A549 (cell line): ENCODE results near the gene KRTAP4-2. TPM values are rescaled to one million over a fixed set of nuclear protein-coding genes. Genes with fewer than 3 reads are reported as not detected.

Experiments
- ATAC-seq, 2 experiments: fragments of 200-7000 bp in 1 of 2; fragments of >200 bp in 1 of 2; cut with Nextera tagmentation in 1 of 2; cut with Tn5 transposase in 1 of 2; 3 replicates each; pipeline versions ENCODE4 v1.8.0 to v1.9.1; 2018 to 2020; ENCODE audit warnings: mild to moderate bottlenecking in 1 of 2, moderate library complexity in 1 of 2
- CTCF ChIA-PET: fragments of 300-600 bp; sonication (Branson Sonifier 250); formaldehyde crosslinking; extraction: SDS; loops from one replicate; lab custom pipeline; 2021; ENCODE audit warnings: antibody characterized with exemption, inconsistent platforms; lab: Yijun Ruan, JAX
- POLR2A ChIA-PET: fragments of 350-600 bp; formaldehyde crosslinking; extraction: SDS; loops from one replicate; lab custom pipeline; 2021; ENCODE audit warnings: antibody characterized with exemption, inconsistent platforms; lab: Yijun Ruan, JAX
- DNase-seq, 2 experiments: peaks; one replicate each; pipeline versions ENCODE4 v3.0.0 to v3.0.0-alpha.2; 2011 to 2016; ENCODE audit warnings: low read depth in 1 of 2, low spot score in 1 of 2
- FAIRE-seq: peaks from 2 replicates; lab custom pipeline; 2011; peaks lifted over from hg19 to GRCh38; lab: Jason Lieb, UNC
- H3K27ac ChIP-seq, 2 experiments: fragments of >200 bp; sonication (Bioruptor Twin); formaldehyde crosslinking; 3 replicates each; pipeline ENCODE4 v1.5.1; 2016 to 2017
- H3K4me1 ChIP-seq: fragments of >200 bp; sonication (Bioruptor Twin); formaldehyde crosslinking; 3 replicates; pipeline ENCODE4 v1.6.1; 2016
- H3K4me2 ChIP-seq: fragments of >200 bp; sonication (Bioruptor Twin); formaldehyde crosslinking; 3 replicates; pipeline ENCODE4 v1.6.1; 2016
- H3K4me3 ChIP-seq: fragments of >200 bp; sonication (Bioruptor Twin); formaldehyde crosslinking; 3 replicates; pipeline ENCODE4 v1.5.1; 2016
- H3K9me3 ChIP-seq: fragments of >200 bp; sonication (Bioruptor Twin); formaldehyde crosslinking; 3 replicates; pipeline ENCODE4 v1.6.1; 2016
- BHLHE40 ChIP-seq: IDR thresholded peaks from 2 replicates; pipeline ENCODE4 v1.6.1; 2012; ENCODE audit warnings: low read depth, low read length, inconsistent platforms
- CBX8 ChIP-seq: fragments of 200-600 bp; sonication (generic); IDR thresholded peaks from 2 replicates; pipeline ENCODE4 v1.6.1; 2016
- CEBPB ChIP-seq, 2 experiments: fragments of >200 bp in 1 of 2; sonication (Bioruptor Twin) in 1 of 2; formaldehyde crosslinking in 1 of 2; IDR thresholded peaks; 2 replicates each; pipeline ENCODE4 v1.6.1; 2012 to 2016
- E2F6 ChIP-seq: IDR thresholded peaks from 2 replicates; pipeline ENCODE4 v1.6.1; 2012; ENCODE audit warnings: low read depth, borderline replicate concordance
- EHMT2 ChIP-seq: fragments of 200-600 bp; sonication (generic); IDR thresholded peaks from 2 replicates; pipeline ENCODE4 v1.6.1; 2016; ENCODE audit warnings: antibody characterized with exemption, low read depth, mild to moderate bottlenecking, moderate library complexity
- ELK1 ChIP-seq: fragments of 150-350 bp; IDR thresholded peaks from 2 replicates; pipeline ENCODE4 v1.6.1; 2014; ENCODE audit warnings: low read depth, mild to moderate bottlenecking, low read length
- ESRRA ChIP-seq: fragments of 150-350 bp; IDR thresholded peaks from 2 replicates; pipeline ENCODE4 v1.6.1; 2014; ENCODE audit warnings: mild to moderate bottlenecking, low read length, borderline replicate concordance
- FOSB ChIP-seq: fragments of 250-450 bp; sonication (Bioruptor Pico); IDR thresholded peaks from 2 replicates; pipeline ENCODE4 v1.5.0; 2020; ENCODE audit warnings: mild to moderate bottlenecking, moderate library complexity
- FOSL2 ChIP-seq, 2 experiments: fragments of 450-650 bp in 1 of 2; fragments of >200 bp in 1 of 2; sonication (Bioruptor Twin) in 1 of 2; formaldehyde crosslinking; IDR thresholded peaks; 2 replicates each; pipeline versions ENCODE4 v1.5.0 to v1.6.1; 2016 to 2020; ENCODE audit warnings: mild to moderate bottlenecking in 1 of 2, moderate library complexity in 1 of 2
- FOXS1 ChIP-seq: fragments of 250-450 bp; sonication (Bioruptor Pico); IDR thresholded peaks from 2 replicates; pipeline ENCODE4 v1.5.0; 2020; ENCODE audit warnings: mild to moderate bottlenecking, moderate library complexity
- HEYL ChIP-seq: fragments of 250-450 bp; sonication (Bioruptor Pico); IDR thresholded peaks from 2 replicates; pipeline ENCODE4 v1.8.0; 2021; ENCODE audit warnings: mild to moderate bottlenecking, moderate library complexity
- HMGXB4 ChIP-seq: fragments of 250-450 bp; sonication (Bioruptor Pico); IDR thresholded peaks from 2 replicates; pipeline ENCODE4 v1.5.0; 2021; ENCODE audit warnings: mild to moderate bottlenecking, moderate library complexity, borderline replicate concordance
- HOXA7 ChIP-seq: fragments of 250-450 bp; sonication (Bioruptor Pico); IDR thresholded peaks from 2 replicates; pipeline ENCODE4 v1.5.0; 2020; ENCODE audit warnings: mild to moderate bottlenecking, moderate library complexity
- HOXB13 ChIP-seq: fragments of 250-450 bp; sonication (Bioruptor Pico); IDR thresholded peaks from 2 replicates; pipeline ENCODE4 v1.5.0; 2020; ENCODE audit warnings: low read depth, mild to moderate bottlenecking, moderate library complexity
- JUNB ChIP-seq: fragments of >200 bp; sonication (Bioruptor Twin); formaldehyde crosslinking; IDR thresholded peaks from 2 replicates; pipeline ENCODE4 v1.6.1; 2016
- KDM1A ChIP-seq: fragments of 200-600 bp; sonication (generic); IDR thresholded peaks from 2 replicates; pipeline ENCODE4 v1.6.1; 2016; ENCODE audit warnings: low read depth, mild to moderate bottlenecking
- KDM5A ChIP-seq: fragments of 200-600 bp; sonication (generic); IDR thresholded peaks from 2 replicates; pipeline ENCODE4 v1.6.1; 2016; ENCODE audit warnings: antibody characterized with exemption, mild to moderate bottlenecking
- MAX ChIP-seq: IDR thresholded peaks from 2 replicates; pipeline ENCODE4 v1.6.1; 2012
- MYC ChIP-seq: IDR thresholded peaks from 2 replicates; pipeline ENCODE4 v1.6.1; 2012; ENCODE audit warnings: mild to moderate bottlenecking, inconsistent platforms, low read length, improper control_type of control experiment, borderline replicate concordance
- NPAS2 ChIP-seq: fragments of 250-450 bp; sonication (Bioruptor Pico); IDR thresholded peaks from 2 replicates; pipeline ENCODE4 v1.8.0; 2022; ENCODE audit warnings: mild to moderate bottlenecking, moderate library complexity, borderline replicate concordance
- NR3C1 ChIP-seq: fragments of >200 bp; sonication (Bioruptor Twin); formaldehyde crosslinking; IDR thresholded peaks from 3 replicates; pipeline ENCODE4 v1.6.1; 2017
- POLR2A ChIP-seq: IDR thresholded peaks from 2 replicates; pipeline ENCODE4 v1.6.1; 2012; ENCODE audit warnings: mild to moderate bottlenecking, low read length
- RAD21 ChIP-seq, 2 experiments: fragments of >200 bp in 1 of 2; sonication (Bioruptor Twin) in 1 of 2; formaldehyde crosslinking in 1 of 2; IDR thresholded peaks in 1 of 2; conservative IDR thresholded peaks in 1 of 2; 2 replicates in 1 of 2; 3 replicates in 1 of 2; pipeline ENCODE4 v1.6.1; 2012 to 2018; ENCODE audit warnings: inconsistent platforms in 1 of 2
- RARB ChIP-seq: fragments of 250-450 bp; sonication (Bioruptor Pico); IDR thresholded peaks from 2 replicates; pipeline ENCODE4 v1.8.0; 2021; ENCODE audit warnings: mild to moderate bottlenecking, moderate library complexity
- RCOR1 ChIP-seq: fragments of 150-350 bp; IDR thresholded peaks from 2 replicates; pipeline ENCODE4 v1.6.1; 2014; ENCODE audit warnings: antibody characterized with exemption, low read length, low read depth
- TFCP2L1 ChIP-seq: fragments of 250-450 bp; sonication (Bioruptor Pico); IDR thresholded peaks from 2 replicates; pipeline ENCODE4 v1.5.0; 2021; ENCODE audit warnings: mild to moderate bottlenecking
- TP53 ChIP-seq: fragments of 250-450 bp; sonication (Bioruptor Pico); IDR thresholded peaks from 2 replicates; pipeline ENCODE4 v1.5.0; 2021; ENCODE audit warnings: mild to moderate bottlenecking, moderate library complexity
- ZNF302 ChIP-seq: fragments of 250-450 bp; sonication (Bioruptor Pico); IDR thresholded peaks from 2 replicates; pipeline ENCODE4 v1.9.0; 2021; ENCODE audit warnings: inconsistent platforms, mild to moderate bottlenecking, moderate library complexity
- ZSCAN20 ChIP-seq: fragments of 250-450 bp; sonication (Bioruptor Pico); IDR thresholded peaks from 2 replicates; pipeline ENCODE4 v1.8.0; 2022; ENCODE audit warnings: mild to moderate bottlenecking, moderate library complexity
- WGBS: methylation state at CpG from one replicate; pipeline ENCODE4 v1.1.6; 2017; ENCODE audit errors: missing lambda C conversion rate; 5-methylcytosine and 5-hydroxymethylcytosine counted together
- polyA plus RNA-seq, 4 experiments: library from polyadenylated mRNA; depleted of rRNA in 3 of 4; stranded (reverse); fragments of >200 nt; fragmentation: RNase III in 1 of 4; extraction: RNeasy Plus Mini Kit Qiagen cat#74134 plus additional on column Dnase treatment in 1 of 4; gene quantifications; 2 replicates in 3 of 4; 3 replicates in 1 of 4; pipeline ENCODE4 v1.2.3, GENCODE V29; 2011 to 2017

KRTAP4-2 gene
- polyA plus RNA-seq, 2 of the 4 experiments (the other 2 are of a cell fraction) = not detected

- Histone ChIP-seq H3K9me3 (no peaks in the 10 kb centered on the region), H3K4me3 (no peak overlapping the region), H3K27ac (no peak overlapping the region), H3K4me2 (no peak overlapping the region), H3K4me1 (no peaks in the 10 kb centered on the region)
- TF ChIP-seq ZNF302 (CRISPR knock-in tag) = no peak
- no peak for TF ChIP-seq JUNB
- no peak for TF ChIP-seq FOXS1
- ATAC-seq = no peak
- WGBS = 87% methylated on average over 2 of the region's 2 CpGs
- no peak for FAIRE-seq
- ChIA-PET CTCF (interaction anchor here (1.1 kb wide), 1 partner anchor 462 kb away, joined by 3 read pairs; no protein-coding TSS in a partner anchor), POLR2A (no interaction called here)
- DNase-seq = no peak
Measured at GRCh38 chr17:41186872-41187271, 8.9 kb upstream of the KRTAP4-2 start.

GRCh38 chr17:41185001-41185400 is 7.0 kb upstream of the KRTAP4-2 start:
- Histone ChIP-seq H3K4me1 (no peaks in the 10 kb centered on the region), H3K4me3 (no peak overlapping the region), H3K27ac (no peak overlapping the region), H3K9me3 (no peaks in the 10 kb centered on the region), H3K4me2 (no peak overlapping the region)
- ChIA-PET POLR2A (no interaction called here), CTCF (interaction anchor here (0.6 to 1.2 kb wide), 2 partner anchors 10 to 328 kb away, joined by 3 read pairs; no protein-coding TSS in a partner anchor)
- no peak for ATAC-seq
- peak; percentile 78 for FAIRE-seq
- TF ChIP-seq EHMT2 (no peak), CEBPB (IDR thresholded peaks at IDR 0.05) (no peak), KDM1A (no peak), RARB (no peak), E2F6 (no peak), FOXS1 (no peak), BHLHE40 (no peak), HEYL (CRISPR knock-in tag) (no peak), NR3C1 (no peak), HOXB13 (no peak), HOXA7 (CRISPR knock-in tag) (no peak), NPAS2 (CRISPR knock-in tag) (no peak), MAX (no peak), TP53 (CRISPR knock-in tag) (no peak), RCOR1 (no peak), MYC (no peak), HMGXB4 (no peak), CBX8 (no peak), ELK1 (no peak)
- no peak for DNase-seq
- 2% methylated on average over 1 of the region's 1 CpG for WGBS

GRCh38 chr17:41184480-41184961 is 6.5 kb upstream of the KRTAP4-2 start, which contains the start of gene KRTAP4-1:
Gene KRTAP4-1 (minus strand): TSS chr17:41184911. CDS start chr17:41184854, 57 bp downstream.
- TF ChIP-seq KDM5A (no peak), BHLHE40 (no peak), ZSCAN20 (CRISPR knock-in tag) (no peak), FOSL2 (IDR thresholded peaks at IDR 0.05) (no peak), FOSL2 (CRISPR knock-in tag; IDR thresholded peaks at IDR 0.05) (no peak), ZNF302 (CRISPR knock-in tag) (no peak), RAD21 (conservative IDR thresholded peaks at IDR 0.05 in 1 of 2, IDR thresholded peaks at IDR 0.05 in 1 of 2) (no peak), TFCP2L1 (CRISPR knock-in tag) (no peak), POLR2A (no peak), ESRRA (no peak), FOSB (CRISPR knock-in tag) (no peak)
- POLR2A ChIA-PET = no interaction called here
- ATAC-seq (no peak), FAIRE-seq (no peak), DNase-seq (no peak)
- 72% methylated on average over 8 of the region's 9 CpGs for WGBS
- Histone ChIP-seq H3K4me2 (no peak within 1 kb of the TSS), H3K4me1 (no peaks in the 10 kb centered on the region), H3K9me3 (no peaks in the 10 kb centered on the region), H3K27ac (no peak within 1 kb of the TSS), H3K4me3 (no peak within 1 kb of the TSS)
- CTCF ChIA-PET = interaction anchor here (0.6 to 1.5 kb wide), 3 partner anchors 11 to 327 kb away, joined by 3 read pairs; no protein-coding TSS in a partner anchor
